Naive thymus-derived CD8-positive, alpha-beta T cell (primary cell): ENCODE results near the gene METTL9. TPM values are rescaled to one million over a fixed set of nuclear protein-coding genes. Genes with fewer than 3 reads are reported as not detected.
A peak's percentile ranks its signal among the peaks of the same experiment; 100 is the strongest.
"Not testable (repeated sequence)": the region's sequence is repeated elsewhere in the genome, so short reads cannot be mapped to it uniquely, and the experiment has no call there.

ENCODE experiments used
- ATAC-seq, 2 donors: fragments of 150-1000 bp; cut with Tn5 transposase in 1 of 2; sonication (Bioruptor Pico), chemical (Tn5 transposase) in 1 of 2; 1 replicate in 1 of 2; 2 replicates in 1 of 2; pipeline ENCODE4 v1.10.0; 2021; ENCODE audit warnings: mild to moderate bottlenecking in 2 of 2, moderate library complexity in 2 of 2
- POLR2A ChIA-PET: fragments of 350-600 bp; sonication (Branson Sonifier 250); formaldehyde crosslinking; loops from one replicate; lab custom pipeline; 2021; ENCODE audit warnings: antibody characterized with exemption; lab: Charles Lee
- DNase-seq, 10 donors: peaks; one replicate each; pipeline versions ENCODE4 v3.0.0 to v3.0.0-alpha.2; 2020 to 2022
- H3K27ac Mint-ChIP-seq, 10 donors: one replicate each; pipeline ENCODE4 v1.8.0; 2020 to 2022; ENCODE audit warnings: mild to moderate bottlenecking in 10 of 10, mixed read lengths in 10 of 10, moderate library complexity in 4 of 10, inconsistent platforms in 1 of 10
- H3K27me3 Mint-ChIP-seq, 5 donors: one replicate each; pipeline ENCODE4 v1.8.0; 2021 to 2022; ENCODE audit warnings: mixed read lengths in 5 of 5
- H3K36me3 Mint-ChIP-seq, 3 donors: one replicate each; pipeline ENCODE4 v1.8.0; 2020 to 2022; ENCODE audit warnings: mixed read lengths in 3 of 3, mild to moderate bottlenecking in 2 of 3, inconsistent platforms in 1 of 3
- H3K4me1 Mint-ChIP-seq, 4 donors: one replicate each; pipeline ENCODE4 v1.8.0; 2021 to 2022; ENCODE audit warnings: mixed read lengths in 4 of 4
- H3K4me3 Mint-ChIP-seq, 10 donors: one replicate each; pipeline ENCODE4 v1.8.0; 2020 to 2022; ENCODE audit warnings: mild to moderate bottlenecking in 10 of 10, mixed read lengths in 10 of 10, moderate library complexity in 6 of 10, inconsistent platforms in 1 of 10
- H3K9me3 Mint-ChIP-seq, 9 donors: one replicate each; pipeline ENCODE4 v1.8.0; 2020 to 2022; ENCODE audit warnings: mixed read lengths in 9 of 9, mild to moderate bottlenecking in 3 of 9, inconsistent platforms in 1 of 9, moderate library complexity in 1 of 9
- polyA plus RNA-seq, 3 donors: library from polyadenylated mRNA; unstranded; fragments of 300-500 nt; fragmentation: Illumina TruSeq; gene quantifications; one replicate each; pipeline ENCODE4 v1.2.3, GENCODE V29; 2021
- total RNA-seq, 8 experiments: library from RNA in 2 of 8; stranded (reverse) in 2 of 8; gene quantifications; one replicate each; pipeline ENCODE4 v1.2.3 and lab custom pipeline; 2021 to 2026

METTL9 gene
- total and polyA plus RNA-seq, 5 experiments from 2014 or later = 80.9 to 156 (median 100) TPM

- Mint-ChIP-seq H3K9me3 (no peaks in the 10 kb centered on the region), H3K27me3 (no peaks in the 10 kb centered on the region), H3K4me3 (no peak overlapping the region), H3K36me3 (no peaks in the 10 kb centered on the region), H3K27ac (peak overlapping the region in 1 of 10 donors; percentile 3), H3K4me1 (peaks cover 0 to 8% (median 1%) of the 10 kb centered on the region in 4 donors)
- no peak for ATAC-seq
- POLR2A ChIA-PET = no interaction called here
- DNase-seq = no peak
Measured at GRCh38 chr16:21563676-21564075, 35.7 kb upstream of the METTL9 start.

- DNase-seq, ATAC-seq, H3K36me3 Mint-ChIP-seq, H3K27me3 Mint-ChIP-seq, H3K4me3 Mint-ChIP-seq, POLR2A ChIA-PET, H3K4me1 Mint-ChIP-seq, H3K9me3 Mint-ChIP-seq: not testable (repeated sequence)
- peak overlapping the region in 2 of 10 donors; percentile 4 to 7 for H3K27ac Mint-ChIP-seq
Measured at GRCh38 chr16:21564367-21564766, 35.0 kb upstream of the METTL9 start.

DNA sequence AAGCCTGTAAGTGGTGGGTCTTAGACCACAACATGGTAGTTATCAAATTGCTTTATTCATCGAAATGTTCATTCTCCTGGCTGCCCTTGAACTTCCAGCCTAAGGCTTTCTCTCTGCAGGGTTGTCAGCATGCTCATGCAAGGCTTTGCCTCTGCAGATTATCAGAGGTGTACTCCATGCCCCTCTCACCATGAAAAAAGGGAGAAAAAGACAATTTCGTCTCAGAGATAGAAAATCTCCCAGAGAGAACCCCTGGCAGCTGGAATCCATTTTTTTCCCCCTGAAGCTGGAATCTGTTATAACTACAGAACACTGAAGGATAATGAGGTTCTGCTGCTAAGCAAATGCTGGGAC lies 33.9 kb upstream of the METTL9 start:
- H3K27me3 Mint-ChIP-seq = peaks cover 0 to 3% (median 2%) of the 10 kb centered on the region in 5 donors
- H3K4me3 Mint-ChIP-seq = no peak overlapping the region
- POLR2A ChIA-PET = no interaction called here
- ATAC-seq (no peak), DNase-seq (no peak)
- H3K4me1 Mint-ChIP-seq = peaks cover 0 to 8% (median 1%) of the 10 kb centered on the region in 4 donors
- H3K9me3 Mint-ChIP-seq = no peaks in the 10 kb centered on the region
- H3K36me3 Mint-ChIP-seq = no peaks in the 10 kb centered on the region
- H3K27ac Mint-ChIP-seq = peak overlapping the region in 2 of 10 donors; percentile 1 to 57

DNA sequence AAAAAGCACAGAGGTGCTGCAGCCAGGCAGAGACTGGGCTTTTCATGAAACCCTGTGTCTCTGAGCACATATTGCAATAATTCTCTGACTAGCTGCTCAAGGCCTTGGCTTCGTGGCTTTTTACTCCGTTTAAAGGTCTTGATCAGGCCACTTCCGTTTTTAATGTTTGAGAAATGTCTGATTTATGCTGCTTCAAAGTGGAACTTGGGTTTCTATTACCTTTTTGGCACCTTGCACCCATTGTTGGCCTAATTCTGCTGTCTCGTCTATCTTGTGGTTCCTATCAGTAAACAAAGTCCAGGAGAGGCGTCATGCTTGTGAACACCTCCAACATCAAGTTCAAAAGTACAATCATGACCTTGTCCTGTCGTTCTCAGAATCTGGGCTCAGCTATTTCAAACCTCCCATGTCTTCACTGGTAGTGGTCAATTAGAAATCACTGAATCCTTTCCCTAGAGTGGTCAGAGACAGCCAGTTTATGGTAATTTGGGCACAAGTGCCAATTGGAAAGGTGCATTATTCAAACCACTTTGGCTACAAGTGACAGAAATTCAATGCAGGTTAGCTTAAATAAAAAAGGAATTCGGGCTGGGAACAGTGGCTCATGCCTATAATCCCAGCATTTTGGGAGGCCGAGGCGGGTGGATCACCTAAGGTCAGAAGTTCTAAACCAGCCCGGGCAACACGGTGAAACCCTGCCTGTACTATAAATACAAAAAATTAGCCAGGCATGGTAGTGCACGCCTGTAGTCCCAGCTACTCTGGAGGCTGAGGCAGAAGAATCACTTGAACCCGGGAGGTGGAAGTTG lies 33.3 kb upstream of the METTL9 start:
- no peak overlapping the region for H3K4me3 Mint-ChIP-seq
- no peaks in the 10 kb centered on the region for H3K9me3 Mint-ChIP-seq
- peaks cover 0 to 8% (median 1%) of the 10 kb centered on the region in 4 donors for H3K4me1 Mint-ChIP-seq
- POLR2A ChIA-PET = no interaction called here
- DNase-seq = no peak
- peaks cover 0 to 5% (median 2%) of the 10 kb centered on the region in 5 donors for H3K27me3 Mint-ChIP-seq
- no peaks in the 10 kb centered on the region for H3K36me3 Mint-ChIP-seq
- H3K27ac Mint-ChIP-seq = peak overlapping the region in 2 of 10 donors; percentile 1 to 57
- ATAC-seq = no peak

GRCh38 chr16:21566891-21567414 lies 32.4 kb upstream of the METTL9 start:
- peaks cover 0 to 10% (median 6%) of the 10 kb centered on the region in 5 donors for H3K27me3 Mint-ChIP-seq
- no peaks in the 10 kb centered on the region for H3K36me3 Mint-ChIP-seq
- peaks cover 0 to 8% (median 1%) of the 10 kb centered on the region in 4 donors for H3K4me1 Mint-ChIP-seq
- no peak overlapping the region for H3K27ac Mint-ChIP-seq
- no peaks in the 10 kb centered on the region for H3K9me3 Mint-ChIP-seq
- DNase-seq = no peak
- ATAC-seq = no peak
- POLR2A ChIA-PET = interaction anchor here (0.7 kb wide), 1 partner anchor 599 kb away, joined by 3 read pairs; no protein-coding TSS in a partner anchor
- H3K4me3 Mint-ChIP-seq = no peak overlapping the region

GRCh38 chr16:21567496-21567895 lies 31.9 kb upstream of the METTL9 start:
- H3K4me1 Mint-ChIP-seq, H3K4me3 Mint-ChIP-seq, DNase-seq, ATAC-seq, H3K27me3 Mint-ChIP-seq, H3K36me3 Mint-ChIP-seq, H3K27ac Mint-ChIP-seq, H3K9me3 Mint-ChIP-seq, POLR2A ChIA-PET: not testable (repeated sequence)

DNA sequence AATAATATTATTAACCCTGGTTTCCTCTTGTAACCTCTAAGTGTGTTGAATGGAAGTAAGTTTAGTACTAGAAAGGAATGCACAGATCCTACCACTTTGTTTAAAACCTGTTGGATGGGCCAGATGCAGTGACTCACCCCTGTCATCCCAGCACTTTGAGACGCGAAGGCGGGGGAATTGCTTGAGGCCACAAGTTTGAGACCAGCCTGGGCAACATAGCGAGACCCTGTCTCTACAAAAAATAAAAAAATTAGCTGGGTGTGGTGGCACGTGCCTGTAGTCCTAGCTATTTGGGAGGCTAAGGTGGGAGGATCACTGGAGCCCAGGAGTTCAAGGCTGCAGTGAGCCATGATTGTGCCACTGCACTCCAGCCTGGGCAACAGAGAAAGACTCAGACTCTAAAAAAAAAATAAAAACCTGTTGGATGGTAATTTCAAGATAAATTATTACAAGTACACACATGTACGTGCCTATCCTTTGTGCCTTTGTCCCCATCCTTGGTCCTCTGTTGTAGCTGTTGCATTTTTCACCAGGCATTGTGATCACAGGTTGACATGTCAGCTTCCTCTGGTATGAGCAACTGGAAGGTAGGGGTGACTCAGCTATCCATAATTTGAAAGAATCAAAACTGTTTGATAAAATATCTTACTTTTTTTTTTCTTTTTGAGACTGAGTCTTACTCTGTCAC lies 30.7 kb upstream of the METTL9 start:
- POLR2A ChIA-PET = no interaction called here
- H3K9me3 Mint-ChIP-seq = no peaks in the 10 kb centered on the region
- no peak overlapping the region for H3K27ac Mint-ChIP-seq
- H3K36me3 Mint-ChIP-seq = no peaks in the 10 kb centered on the region
- peaks cover 0 to 10% (median 7%) of the 10 kb centered on the region in 5 donors for H3K27me3 Mint-ChIP-seq
- H3K4me1 Mint-ChIP-seq = peaks cover 0 to 8% (median 1%) of the 10 kb centered on the region in 4 donors
- DNase-seq (no peak), ATAC-seq (no peak)
- no peak overlapping the region for H3K4me3 Mint-ChIP-seq

DNA sequence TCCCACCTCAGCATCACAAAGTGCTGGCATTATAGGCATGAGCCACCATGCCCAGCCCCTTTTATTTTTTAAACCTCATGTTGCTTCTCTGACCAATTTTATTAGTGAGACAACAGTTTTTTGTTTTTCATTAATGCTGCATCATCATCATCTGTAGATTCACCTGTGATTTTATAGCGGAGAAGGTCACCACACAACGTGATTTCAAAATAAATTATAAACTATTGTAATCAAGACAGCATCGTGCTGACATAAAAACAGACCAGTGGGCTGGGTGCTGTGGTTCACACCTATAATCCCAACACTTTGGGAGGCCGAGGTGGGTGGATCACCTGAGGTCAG lies 28.7 kb upstream of the METTL9 start:
- H3K4me1 Mint-ChIP-seq = peaks cover 0 to 6% (median 1%) of the 10 kb centered on the region in 4 donors
- no peak for ATAC-seq

DNA sequence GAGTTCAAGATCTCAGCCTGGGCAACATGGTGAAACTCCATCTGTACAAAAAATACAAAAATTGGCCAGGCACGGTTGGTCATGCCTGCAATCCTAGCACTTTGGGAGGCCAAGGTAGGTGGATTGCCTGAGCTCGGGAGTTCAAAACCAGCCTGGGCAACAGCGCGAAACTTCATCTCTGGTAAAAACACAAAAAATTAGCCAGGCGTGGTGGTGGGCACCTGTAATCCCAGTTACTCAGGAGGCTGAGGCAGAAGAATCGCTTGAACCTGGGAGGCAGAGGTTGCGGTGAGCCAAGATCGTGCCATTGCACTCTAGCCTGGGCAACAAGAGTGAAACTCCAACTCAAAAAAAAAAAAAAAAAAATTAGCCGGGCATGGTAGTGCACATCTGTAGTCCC lies 25.9 kb upstream of the METTL9 start:
- H3K4me1 Mint-ChIP-seq, ATAC-seq, POLR2A ChIA-PET, H3K27me3 Mint-ChIP-seq, H3K9me3 Mint-ChIP-seq, H3K27ac Mint-ChIP-seq, H3K4me3 Mint-ChIP-seq, DNase-seq, H3K36me3 Mint-ChIP-seq: not testable (repeated sequence)

More for the DNA sequence above, 28.7 kb upstream of the METTL9 start:
- no peak overlapping the region for H3K4me3 Mint-ChIP-seq
- H3K36me3 Mint-ChIP-seq = no peaks in the 10 kb centered on the region
- no peak overlapping the region for H3K27ac Mint-ChIP-seq
- H3K27me3 Mint-ChIP-seq = peaks cover 0 to 10% (median 7%) of the 10 kb centered on the region in 5 donors
- DNase-seq = no peak
- POLR2A ChIA-PET = no interaction called here
- no peaks in the 10 kb centered on the region for H3K9me3 Mint-ChIP-seq

GRCh38 chr16:21574372-21574771 lies 25.0 kb upstream of the METTL9 start:
- Mint-ChIP-seq H3K27me3 (peaks cover 0 to 9% (median 7%) of the 10 kb centered on the region in 5 donors), H3K9me3 (no peaks in the 10 kb centered on the region), H3K27ac (no peak overlapping the region), H3K4me1 (no peaks in the 10 kb centered on the region), H3K4me3 (no peak overlapping the region), H3K36me3 (no peaks in the 10 kb centered on the region)
- POLR2A ChIA-PET = interaction anchor here (0.6 kb wide), 1 partner anchor 68 kb away, joined by 3 read pairs; no protein-coding TSS in a partner anchor
- ATAC-seq = no peak
- DNase-seq = no peak

DNA sequence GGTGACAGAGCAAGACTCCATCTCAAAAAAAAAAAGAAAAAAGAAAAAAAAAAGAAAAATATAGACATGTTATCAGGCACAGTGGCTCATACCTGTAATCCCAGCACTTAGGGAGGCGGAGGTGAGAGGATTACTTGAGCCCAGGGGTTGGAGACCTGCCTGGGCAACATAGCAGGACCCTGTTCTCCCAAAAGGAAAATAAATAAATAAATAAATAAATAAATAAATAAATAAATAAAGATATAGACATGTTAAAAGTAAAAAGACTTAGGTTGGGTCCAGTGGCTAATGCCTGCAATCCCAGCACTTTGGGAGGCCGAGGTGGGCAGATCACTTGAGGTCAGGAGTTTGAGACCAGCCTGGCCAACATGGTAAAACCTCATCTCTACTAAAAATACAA lies 23.1 kb upstream of the METTL9 start:
- H3K9me3 Mint-ChIP-seq, H3K4me1 Mint-ChIP-seq, H3K36me3 Mint-ChIP-seq, ATAC-seq, POLR2A ChIA-PET, H3K4me3 Mint-ChIP-seq, H3K27ac Mint-ChIP-seq, DNase-seq, H3K27me3 Mint-ChIP-seq: not testable (repeated sequence)

- not testable (repeated sequence) for H3K27me3 Mint-ChIP-seq, H3K9me3 Mint-ChIP-seq, ATAC-seq, DNase-seq, H3K4me3 Mint-ChIP-seq, H3K4me1 Mint-ChIP-seq, H3K27ac Mint-ChIP-seq, H3K36me3 Mint-ChIP-seq
- POLR2A ChIA-PET = interaction anchor here (0.9 kb wide), 1 partner anchor 10 kb away, joined by 4 read pairs; no protein-coding TSS in a partner anchor
Measured at GRCh38 chr16:21577487-21577886, 21.9 kb upstream of the METTL9 start.

GRCh38 chr16:21578311-21578710 lies 21.1 kb upstream of the METTL9 start:
- not testable (repeated sequence) for H3K27ac Mint-ChIP-seq, H3K9me3 Mint-ChIP-seq, ATAC-seq, H3K4me3 Mint-ChIP-seq, H3K4me1 Mint-ChIP-seq, DNase-seq, H3K27me3 Mint-ChIP-seq, H3K36me3 Mint-ChIP-seq
- POLR2A ChIA-PET = interaction anchor here (1.1 kb wide), 1 partner anchor 62 kb away, joined by 3 read pairs; no protein-coding TSS in a partner anchor
